HFFc6 (cell line): ENCODE data around the gene RASAL2. TPM values are rescaled to one million over a fixed set of nuclear protein-coding genes. Genes with fewer than 3 reads are reported as not detected.

Experiments
- DNase-seq: peaks from one replicate; pipeline ENCODE4 v3.0.0-alpha.2; 2018
- H3K27ac Mint-ChIP-seq: 2 replicates; pipeline ENCODE4 v1.8.0; 2020; ENCODE audit warnings: mild to moderate bottlenecking, mixed read lengths
- H3K27me3 Mint-ChIP-seq: 2 replicates; pipeline ENCODE4 v1.8.0; 2021; ENCODE audit warnings: mild to moderate bottlenecking, moderate library complexity, mixed read lengths; ENCODE audit not compliant: insufficient read depth
- H3K36me3 Mint-ChIP-seq: 2 replicates; pipeline ENCODE4 v1.8.0; 2021; ENCODE audit warnings: low read depth, mixed read lengths
- H3K4me1 Mint-ChIP-seq: 2 replicates; pipeline ENCODE4 v1.8.0; 2020; ENCODE audit warnings: low read depth, mixed read lengths
- H3K4me3 Mint-ChIP-seq: 2 replicates; pipeline ENCODE4 v1.8.0; 2020; ENCODE audit warnings: mild to moderate bottlenecking, moderate library complexity, mixed read lengths
- H3K9me3 Mint-ChIP-seq: 2 replicates; pipeline ENCODE4 v1.8.0; 2020; ENCODE audit warnings: mild to moderate bottlenecking, mixed read lengths
- total RNA-seq, 6 experiments: library from RNA; stranded (reverse); fragmentation: NEBNext Ultra II Directional; extraction: Animal tissue kit (Norgen Biotek cat#: 25700); gene quantifications; 2 replicates in 1 of 6; 3 replicates in 5 of 6; pipeline ENCODE4 v1.2.3, GENCODE V29; 2021
- TF ChIP-seq, protein P1 (sequence below): fragments of 200-600 bp; sonication (generic); IDR thresholded peaks from 2 replicates; pipeline ENCODE4 v1.5.0; 2021; ENCODE audit warnings: antibody characterized with exemption, mild to moderate bottlenecking

The RASAL2 gene
- total RNA-seq, 6 experiments from 2014 or later, result 21.2 to 30.7 (median 24.4) TPM

DNA sequence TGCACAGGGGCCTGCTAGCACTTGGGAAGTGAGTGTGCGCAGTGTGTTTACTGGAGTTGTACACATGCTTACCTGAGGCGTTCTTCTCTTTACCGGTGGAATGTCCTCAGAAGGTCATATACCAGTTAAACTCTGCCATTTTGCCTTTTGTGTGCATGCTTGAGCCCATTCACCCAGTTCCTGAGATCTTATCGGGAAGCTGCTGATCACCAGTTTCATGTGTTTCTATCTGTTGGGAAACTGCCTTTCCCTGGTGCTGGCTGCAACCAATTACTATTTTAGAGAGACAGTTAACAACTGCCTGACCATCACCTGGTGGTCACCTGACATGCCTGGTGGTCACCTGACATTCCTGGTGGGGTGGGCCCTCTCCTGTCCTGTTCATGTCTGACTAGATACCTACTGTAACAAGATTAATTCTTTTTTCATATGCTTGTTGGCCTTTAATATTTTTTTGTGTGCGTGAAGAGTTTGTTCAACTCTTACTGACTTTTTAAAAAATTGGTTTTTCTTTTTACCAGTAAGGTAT lies 137.0 kb downstream of the RASAL2 start:
- Mint-ChIP-seq H3K4me3 (no peak overlapping the region), H3K4me1 (peaks cover 37% of the 10 kb centered on the region), H3K27ac (no peak overlapping the region), H3K27me3 (no peaks in the 10 kb centered on the region), H3K36me3 (peaks cover 18% of the 10 kb centered on the region), H3K9me3 (no peaks in the 10 kb centered on the region)
- no peak for DNase-seq
- TF ChIP-seq, protein P1, sequence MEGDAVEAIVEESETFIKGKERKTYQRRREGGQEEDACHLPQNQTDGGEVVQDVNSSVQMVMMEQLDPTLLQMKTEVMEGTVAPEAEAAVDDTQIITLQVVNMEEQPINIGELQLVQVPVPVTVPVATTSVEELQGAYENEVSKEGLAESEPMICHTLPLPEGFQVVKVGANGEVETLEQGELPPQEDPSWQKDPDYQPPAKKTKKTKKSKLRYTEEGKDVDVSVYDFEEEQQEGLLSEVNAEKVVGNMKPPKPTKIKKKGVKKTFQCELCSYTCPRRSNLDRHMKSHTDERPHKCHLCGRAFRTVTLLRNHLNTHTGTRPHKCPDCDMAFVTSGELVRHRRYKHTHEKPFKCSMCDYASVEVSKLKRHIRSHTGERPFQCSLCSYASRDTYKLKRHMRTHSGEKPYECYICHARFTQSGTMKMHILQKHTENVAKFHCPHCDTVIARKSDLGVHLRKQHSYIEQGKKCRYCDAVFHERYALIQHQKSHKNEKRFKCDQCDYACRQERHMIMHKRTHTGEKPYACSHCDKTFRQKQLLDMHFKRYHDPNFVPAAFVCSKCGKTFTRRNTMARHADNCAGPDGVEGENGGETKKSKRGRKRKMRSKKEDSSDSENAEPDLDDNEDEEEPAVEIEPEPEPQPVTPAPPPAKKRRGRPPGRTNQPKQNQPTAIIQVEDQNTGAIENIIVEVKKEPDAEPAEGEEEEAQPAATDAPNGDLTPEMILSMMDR, result no peak

DNA sequence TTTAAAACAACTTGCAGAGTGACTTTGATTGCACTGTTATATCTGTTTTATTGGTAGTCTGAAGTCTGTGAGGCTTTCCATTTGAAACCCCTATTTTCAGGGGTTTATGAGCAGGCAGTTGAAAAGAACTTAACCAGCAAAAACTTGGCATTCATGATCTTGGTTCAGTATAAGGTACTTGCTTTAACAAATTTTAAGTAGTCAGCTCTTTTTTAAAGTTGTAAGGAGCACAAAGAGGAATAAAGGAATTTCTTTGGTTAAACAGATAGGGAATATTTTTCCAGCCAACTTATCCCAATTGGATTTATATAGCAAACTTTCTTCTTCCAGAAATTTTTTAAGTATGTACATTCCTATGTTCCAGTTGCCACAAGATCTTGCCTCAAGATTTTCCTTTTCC lies 138.2 kb downstream of the RASAL2 start:
- DNase-seq, result no peak
- Mint-ChIP-seq H3K27me3 (no peaks in the 10 kb centered on the region), H3K27ac (no peak overlapping the region), H3K36me3 (peaks cover 18% of the 10 kb centered on the region), H3K4me1 (peaks cover 39% of the 10 kb centered on the region), H3K9me3 (no peaks in the 10 kb centered on the region), H3K4me3 (no peak overlapping the region)
- TF ChIP-seq, protein P1, result no peak

DNA sequence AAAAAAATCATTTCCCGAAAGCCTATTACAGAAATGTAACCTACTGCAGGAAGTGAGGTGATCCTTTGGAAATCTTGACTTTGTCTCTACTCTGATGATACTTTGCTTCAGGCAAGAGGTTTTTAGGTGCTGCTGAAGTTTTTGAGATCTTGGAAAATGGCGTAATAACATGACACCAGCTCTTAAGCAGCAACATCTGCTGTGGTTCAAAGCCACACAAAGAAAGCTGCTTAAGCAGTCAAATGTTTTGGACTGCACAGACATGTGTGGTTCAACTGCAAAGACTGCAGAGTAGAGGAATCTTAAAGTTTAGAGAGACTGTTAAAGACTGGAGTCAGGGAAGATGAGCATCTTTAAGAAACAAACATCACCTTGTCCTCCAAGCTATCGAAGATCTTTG lies 139.0 kb downstream of the RASAL2 start:
- Mint-ChIP-seq H3K27me3 (no peaks in the 10 kb centered on the region), H3K36me3 (peaks cover 18% of the 10 kb centered on the region), H3K4me3 (peak overlapping the region; percentile 38; the same call in 1 of the 2 replicates), H3K4me1 (peaks cover 47% of the 10 kb centered on the region), H3K9me3 (no peaks in the 10 kb centered on the region), H3K27ac (no peak overlapping the region)
- TF ChIP-seq, protein P1, result no peak
- no peak for DNase-seq

DNA sequence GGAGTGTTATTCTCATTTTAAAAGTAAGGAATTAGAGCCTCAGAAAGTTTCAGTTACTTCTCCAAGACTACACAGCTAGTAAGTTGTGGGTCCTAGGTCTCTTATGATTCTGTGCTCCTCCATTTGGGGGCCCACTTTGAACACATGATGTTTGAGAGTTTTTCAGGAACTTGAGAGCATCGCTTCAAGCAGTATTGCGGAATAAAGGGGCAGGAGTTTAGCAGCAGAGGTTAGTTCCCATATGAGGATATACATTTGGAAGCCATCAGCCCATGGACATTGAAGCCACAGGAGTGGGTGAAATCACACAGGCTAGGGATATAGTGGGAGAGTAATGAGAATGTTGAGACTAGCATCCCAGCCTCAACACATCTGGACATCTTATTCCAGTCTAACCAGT lies 143.2 kb downstream of the RASAL2 start:
- Mint-ChIP-seq H3K36me3 (peaks cover 18% of the 10 kb centered on the region), H3K27me3 (no peaks in the 10 kb centered on the region), H3K9me3 (no peaks in the 10 kb centered on the region), H3K4me3 (no peak overlapping the region), H3K27ac (no peak overlapping the region; the same call in 1 of the 2 replicates), H3K4me1 (peaks cover 80% of the 10 kb centered on the region)
- DNase-seq, result no peak
- TF ChIP-seq, protein P1, result no peak

DNA sequence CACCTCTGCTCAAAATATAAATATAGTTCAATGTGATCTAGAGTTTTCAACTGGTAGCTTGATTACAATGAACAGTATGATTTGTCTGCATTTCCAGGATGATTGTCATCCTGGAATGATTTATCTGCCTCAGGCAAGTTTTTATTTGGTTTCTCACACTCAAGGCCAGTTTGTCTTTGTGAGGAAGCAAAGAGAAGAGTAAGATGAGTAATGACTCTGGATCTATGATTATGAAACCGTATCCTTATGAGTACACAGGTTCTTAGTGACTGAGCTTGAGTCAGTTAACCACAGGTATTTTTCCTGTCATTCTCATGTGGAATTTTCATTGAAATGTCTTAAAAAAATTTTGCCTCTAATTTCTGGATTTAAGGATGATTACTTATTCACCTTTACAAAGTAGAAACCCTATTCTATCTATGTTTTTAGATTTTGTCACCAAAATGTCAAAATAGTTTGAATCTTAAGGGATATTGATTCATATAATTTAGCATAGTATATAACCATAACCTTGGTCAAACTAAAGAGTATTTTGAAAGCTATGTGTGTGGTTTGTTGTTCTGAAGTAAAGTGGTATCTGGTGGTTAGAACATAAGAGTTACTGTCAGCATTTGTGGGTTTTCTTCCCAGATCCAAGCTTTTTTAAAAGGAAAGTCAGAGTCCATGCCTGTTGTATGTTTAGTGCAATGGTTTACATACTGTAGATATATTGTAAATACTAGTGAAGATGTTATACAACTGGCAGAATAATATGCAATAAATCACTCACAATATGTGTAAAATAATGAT lies 145.0 kb downstream of the RASAL2 start:
- Mint-ChIP-seq H3K4me1 (peaks cover 79% of the 10 kb centered on the region), H3K9me3 (no peaks in the 10 kb centered on the region), H3K27ac (peak overlapping the region; percentile 91), H3K36me3 (peaks cover 11% of the 10 kb centered on the region; the same call in 1 of the 2 replicates), H3K4me3 (peak overlapping the region; percentile 62), H3K27me3 (no peaks in the 10 kb centered on the region)
- TF ChIP-seq, protein P1, result no peak
- peak; percentile 99 for DNase-seq
